ENCODE measurements around the gene FRAT2.

Gene FRAT2

DNA sequence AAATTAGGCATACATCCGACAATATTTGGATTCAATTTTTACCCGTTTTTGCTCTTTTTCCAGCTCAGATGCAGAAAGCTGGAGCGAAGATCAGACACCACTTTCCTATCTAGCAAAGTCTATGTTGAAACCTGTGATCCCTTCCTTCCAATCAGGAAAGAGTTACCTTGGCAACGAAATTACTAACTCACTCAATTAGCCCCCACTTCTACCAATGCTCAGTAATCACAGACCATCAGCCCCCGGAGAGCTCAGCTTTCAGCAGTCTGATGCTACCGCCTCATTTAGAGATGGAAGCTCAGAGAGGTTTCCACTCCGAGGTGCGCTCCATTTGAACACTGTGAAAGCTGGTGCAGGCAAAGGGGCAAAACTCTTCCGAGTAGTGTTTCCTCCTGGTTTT is 8.8 kb downstream of the FRAT2 start:
- TF ChIP-seq ZBTB7A (IDR thresholded peaks at IDR 0.05; ENCODE audit: low read depth) = no peak
- no peak for TF ChIP-seq NFIC (IDR thresholded peaks at IDR 0.05)
- no peak for TF ChIP-seq RAD21 (IDR thresholded peaks at IDR 0.05; ENCODE audit: low read depth)
- no peak for TF ChIP-seq FOXM1 (IDR thresholded peaks at IDR 0.05; ENCODE audit: borderline replicate concordance, low read depth)
- TF ChIP-seq, protein P1, sequence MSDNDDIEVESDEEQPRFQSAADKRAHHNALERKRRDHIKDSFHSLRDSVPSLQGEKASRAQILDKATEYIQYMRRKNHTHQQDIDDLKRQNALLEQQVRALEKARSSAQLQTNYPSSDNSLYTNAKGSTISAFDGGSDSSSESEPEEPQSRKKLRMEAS (IDR thresholded peaks at IDR 0.05) = no peak
- TF ChIP-seq, protein P2, sequence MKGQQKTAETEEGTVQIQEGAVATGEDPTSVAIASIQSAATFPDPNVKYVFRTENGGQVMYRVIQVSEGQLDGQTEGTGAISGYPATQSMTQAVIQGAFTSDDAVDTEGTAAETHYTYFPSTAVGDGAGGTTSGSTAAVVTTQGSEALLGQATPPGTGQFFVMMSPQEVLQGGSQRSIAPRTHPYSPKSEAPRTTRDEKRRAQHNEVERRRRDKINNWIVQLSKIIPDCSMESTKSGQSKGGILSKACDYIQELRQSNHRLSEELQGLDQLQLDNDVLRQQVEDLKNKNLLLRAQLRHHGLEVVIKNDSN (IDR thresholded peaks at IDR 0.05) = no peak
- TF ChIP-seq TAF1 (IDR thresholded peaks at IDR 0.05; ENCODE audit: low read depth) = no peak
- no peak for TF ChIP-seq EP300 (IDR thresholded peaks at IDR 0.05; ENCODE audit: borderline replicate concordance)
- no peak for TF ChIP-seq TEAD4 (IDR thresholded peaks at IDR 0.05)
- TF ChIP-seq, protein P3, sequence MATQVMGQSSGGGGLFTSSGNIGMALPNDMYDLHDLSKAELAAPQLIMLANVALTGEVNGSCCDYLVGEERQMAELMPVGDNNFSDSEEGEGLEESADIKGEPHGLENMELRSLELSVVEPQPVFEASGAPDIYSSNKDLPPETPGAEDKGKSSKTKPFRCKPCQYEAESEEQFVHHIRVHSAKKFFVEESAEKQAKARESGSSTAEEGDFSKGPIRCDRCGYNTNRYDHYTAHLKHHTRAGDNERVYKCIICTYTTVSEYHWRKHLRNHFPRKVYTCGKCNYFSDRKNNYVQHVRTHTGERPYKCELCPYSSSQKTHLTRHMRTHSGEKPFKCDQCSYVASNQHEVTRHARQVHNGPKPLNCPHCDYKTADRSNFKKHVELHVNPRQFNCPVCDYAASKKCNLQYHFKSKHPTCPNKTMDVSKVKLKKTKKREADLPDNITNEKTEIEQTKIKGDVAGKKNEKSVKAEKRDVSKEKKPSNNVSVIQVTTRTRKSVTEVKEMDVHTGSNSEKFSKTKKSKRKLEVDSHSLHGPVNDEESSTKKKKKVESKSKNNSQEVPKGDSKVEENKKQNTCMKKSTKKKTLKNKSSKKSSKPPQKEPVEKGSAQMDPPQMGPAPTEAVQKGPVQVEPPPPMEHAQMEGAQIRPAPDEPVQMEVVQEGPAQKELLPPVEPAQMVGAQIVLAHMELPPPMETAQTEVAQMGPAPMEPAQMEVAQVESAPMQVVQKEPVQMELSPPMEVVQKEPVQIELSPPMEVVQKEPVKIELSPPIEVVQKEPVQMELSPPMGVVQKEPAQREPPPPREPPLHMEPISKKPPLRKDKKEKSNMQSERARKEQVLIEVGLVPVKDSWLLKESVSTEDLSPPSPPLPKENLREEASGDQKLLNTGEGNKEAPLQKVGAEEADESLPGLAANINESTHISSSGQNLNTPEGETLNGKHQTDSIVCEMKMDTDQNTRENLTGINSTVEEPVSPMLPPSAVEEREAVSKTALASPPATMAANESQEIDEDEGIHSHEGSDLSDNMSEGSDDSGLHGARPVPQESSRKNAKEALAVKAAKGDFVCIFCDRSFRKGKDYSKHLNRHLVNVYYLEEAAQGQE (IDR thresholded peaks at IDR 0.05; ENCODE audit: low read depth) = no peak

DNA sequence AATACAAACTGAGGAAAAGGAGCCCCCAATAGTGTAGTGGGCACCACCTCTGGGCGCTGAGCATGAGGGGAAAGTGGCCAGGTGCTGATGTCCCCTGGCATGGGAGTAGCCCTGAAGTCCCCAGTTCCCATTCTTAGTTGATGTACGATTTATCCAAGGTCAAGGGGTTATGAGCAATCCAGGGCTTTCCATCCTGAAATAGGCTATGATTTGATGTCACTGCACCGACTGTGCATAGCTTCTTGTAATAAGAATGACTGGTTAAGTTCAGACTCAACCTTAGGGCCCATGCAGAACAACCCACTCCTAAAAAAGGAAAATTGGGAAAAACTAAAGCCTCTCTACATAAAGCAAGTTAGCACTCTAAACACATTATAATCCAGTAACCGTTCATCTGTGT is 11.0 kb downstream of the FRAT2 start:
- TF ChIP-seq EGR1 (IDR thresholded peaks at IDR 0.05) (no peak), TAF1 (IDR thresholded peaks at IDR 0.05; ENCODE audit: low read depth) (no peak), CEBPB (IDR thresholded peaks at IDR 0.05) (no peak), ZBTB7A (IDR thresholded peaks at IDR 0.05; ENCODE audit: low read depth) (no peak), CREB1 (IDR thresholded peaks at IDR 0.05; ENCODE audit: low read depth) (no peak), TEAD4 (IDR thresholded peaks at IDR 0.05) (no peak), NFIC (IDR thresholded peaks at IDR 0.05) (no peak), EP300 (IDR thresholded peaks at IDR 0.05; ENCODE audit: borderline replicate concordance) (no peak), TCF12 (IDR thresholded peaks at IDR 0.05; ENCODE audit: low read depth) (no peak), RAD21 (IDR thresholded peaks at IDR 0.05; ENCODE audit: low read depth) (no peak), YY1 (IDR thresholded peaks at IDR 0.05; ENCODE audit: low read depth) (no peak), FOXM1 (IDR thresholded peaks at IDR 0.05; ENCODE audit: borderline replicate concordance, low read depth) (no peak)
- TF ChIP-seq, protein P3 (IDR thresholded peaks at IDR 0.05; ENCODE audit: low read depth) = no peak
- TF ChIP-seq, protein P1 (IDR thresholded peaks at IDR 0.05) = no peak
- TF ChIP-seq, protein P2 (IDR thresholded peaks at IDR 0.05) = no peak

DNA sequence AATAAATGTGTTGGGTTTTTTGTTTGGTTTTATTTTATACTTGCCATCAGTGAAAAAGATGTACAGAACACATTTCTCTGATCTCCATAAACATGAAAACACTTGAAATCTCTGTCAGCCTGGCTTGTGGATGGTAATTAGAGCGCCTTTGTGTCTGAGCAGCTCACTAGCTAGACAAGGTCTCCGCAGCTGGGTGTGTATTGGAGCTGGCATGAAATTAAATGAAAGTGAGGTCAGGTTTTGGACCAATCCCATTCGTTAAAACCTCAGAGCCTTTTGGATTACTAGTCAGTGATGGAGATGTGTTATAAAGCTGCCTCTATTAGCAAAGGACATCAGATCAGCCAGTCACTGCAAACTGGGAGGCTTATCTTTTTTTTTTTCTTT is 12.7 kb downstream of the FRAT2 start:
- no peak for TF ChIP-seq TAF1 (IDR thresholded peaks at IDR 0.05; ENCODE audit: low read depth)
- TF ChIP-seq CEBPB (IDR thresholded peaks at IDR 0.05) = no peak
- no peak for TF ChIP-seq EGR1 (IDR thresholded peaks at IDR 0.05)
- TF ChIP-seq RAD21 (IDR thresholded peaks at IDR 0.05; ENCODE audit: low read depth) = no peak
- no peak for TF ChIP-seq NFIC (IDR thresholded peaks at IDR 0.05)

DNA sequence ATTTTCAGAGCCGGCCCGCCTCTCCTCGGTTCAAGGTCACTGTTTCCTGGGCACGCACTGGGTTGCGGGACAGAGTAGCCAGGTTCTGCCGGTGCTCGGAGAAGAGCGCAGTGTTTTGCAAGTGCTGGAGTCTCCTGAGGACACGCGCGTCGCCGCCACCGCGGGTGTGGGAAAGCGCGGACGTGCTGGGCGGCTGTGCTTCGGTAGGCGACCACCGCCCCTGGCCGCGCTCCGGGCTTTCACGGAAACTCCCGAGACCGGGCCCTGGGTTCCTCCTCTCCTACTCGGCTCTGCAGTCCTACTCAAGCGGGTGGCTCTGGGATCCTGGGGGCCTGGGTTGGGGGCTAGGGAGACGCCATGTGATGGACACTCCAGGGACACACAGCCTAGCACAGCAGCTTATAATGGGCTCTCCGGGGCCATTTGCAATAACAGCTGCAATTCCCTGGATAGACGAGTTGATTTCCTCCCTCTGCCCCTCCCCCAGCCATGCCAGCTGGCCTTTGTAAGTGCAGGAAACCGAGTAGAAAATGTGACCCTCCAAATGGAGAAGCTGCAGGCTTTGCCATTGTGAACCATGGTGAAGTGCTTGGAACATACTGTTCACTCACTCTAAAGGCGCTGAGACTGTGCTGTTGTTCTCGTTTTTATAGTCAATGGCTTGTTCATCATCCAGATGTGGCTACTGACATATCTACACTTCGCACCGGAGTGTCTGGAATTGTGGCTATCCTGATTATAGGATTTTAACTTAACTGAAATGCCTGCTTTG is 13.3 kb downstream of the FRAT2 start:
- TF ChIP-seq FOXM1 (IDR thresholded peaks at IDR 0.05; ENCODE audit: borderline replicate concordance, low read depth) (no peak), CEBPB (IDR thresholded peaks at IDR 0.05) (no peak), ZBTB7A (IDR thresholded peaks at IDR 0.05; ENCODE audit: low read depth) (no peak), YY1 (IDR thresholded peaks at IDR 0.05; ENCODE audit: low read depth) (no peak), EP300 (IDR thresholded peaks at IDR 0.05; ENCODE audit: borderline replicate concordance) (no peak), TAF1 (IDR thresholded peaks at IDR 0.05; ENCODE audit: low read depth) (no peak)
- TF ChIP-seq, protein P2 (IDR thresholded peaks at IDR 0.05) = no peak
- TF ChIP-seq, protein P3 (IDR thresholded peaks at IDR 0.05; ENCODE audit: low read depth) = no peak
